Activated CD8-positive, alpha-beta memory T cell treated with anti-CD3 and anti-CD28 coated beads for 1 hour (primary cell): ENCODE data around the gene SP3.

Experiments
- DNase-seq, 2 donors: peaks; one replicate each; pipeline ENCODE4 v3.0.0-alpha.2; 2020; ENCODE audit warnings: low read depth in 1 of 2; ENCODE audit errors: extremely low read depth in 1 of 2

Gene SP3

DNA sequence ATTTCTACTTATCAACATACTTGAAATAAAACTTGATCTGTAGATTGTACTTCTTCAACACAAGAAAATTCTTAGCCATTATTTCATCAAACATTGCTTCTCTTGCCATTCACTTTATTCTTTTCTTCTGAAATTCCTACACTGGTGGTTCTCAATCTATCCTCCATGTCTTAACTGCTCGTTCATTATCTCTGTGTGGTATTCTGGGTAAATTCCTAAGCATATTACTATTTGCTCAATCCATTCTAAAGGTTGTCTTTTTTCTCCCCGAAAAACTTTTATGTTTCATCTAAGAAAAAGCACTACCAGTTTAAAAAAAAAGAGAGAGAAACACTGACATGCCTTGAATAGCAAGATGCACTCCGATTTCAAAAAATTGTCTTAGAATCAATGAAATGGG, 18.0 kb downstream of the SP3 start:
- no peak for DNase-seq

- no peak for DNase-seq
Measured at GRCh38 chr2:173943738-173944137, 21.4 kb downstream of the SP3 start.

GRCh38 chr2:173942861-173943523, 22.2 kb downstream of the SP3 start:
- no peak for DNase-seq

DNA sequence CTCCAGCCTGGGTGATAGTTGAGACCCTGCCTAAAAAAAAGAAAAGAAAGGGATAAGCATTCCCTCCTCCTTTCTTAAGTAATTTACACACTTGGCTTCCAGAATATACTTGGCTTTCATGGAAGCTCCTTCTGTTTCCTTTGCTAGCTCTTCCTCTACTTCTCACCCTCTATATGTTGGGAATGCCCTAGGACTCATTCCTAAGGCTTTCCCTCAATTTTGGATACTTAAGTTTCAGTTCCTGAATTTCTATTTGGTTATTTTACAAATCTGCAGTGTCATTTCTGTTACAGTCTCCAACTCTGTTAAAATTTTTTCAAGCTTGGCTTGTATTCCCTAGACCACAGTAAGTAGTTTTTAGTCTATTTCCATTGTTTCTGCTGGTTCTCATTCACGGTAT, 23.6 kb downstream of the SP3 start:
- no peak for DNase-seq

- DNase-seq = no peak
Measured at GRCh38 chr2:173940208-173941020, 24.8 kb downstream of the SP3 start.

DNA sequence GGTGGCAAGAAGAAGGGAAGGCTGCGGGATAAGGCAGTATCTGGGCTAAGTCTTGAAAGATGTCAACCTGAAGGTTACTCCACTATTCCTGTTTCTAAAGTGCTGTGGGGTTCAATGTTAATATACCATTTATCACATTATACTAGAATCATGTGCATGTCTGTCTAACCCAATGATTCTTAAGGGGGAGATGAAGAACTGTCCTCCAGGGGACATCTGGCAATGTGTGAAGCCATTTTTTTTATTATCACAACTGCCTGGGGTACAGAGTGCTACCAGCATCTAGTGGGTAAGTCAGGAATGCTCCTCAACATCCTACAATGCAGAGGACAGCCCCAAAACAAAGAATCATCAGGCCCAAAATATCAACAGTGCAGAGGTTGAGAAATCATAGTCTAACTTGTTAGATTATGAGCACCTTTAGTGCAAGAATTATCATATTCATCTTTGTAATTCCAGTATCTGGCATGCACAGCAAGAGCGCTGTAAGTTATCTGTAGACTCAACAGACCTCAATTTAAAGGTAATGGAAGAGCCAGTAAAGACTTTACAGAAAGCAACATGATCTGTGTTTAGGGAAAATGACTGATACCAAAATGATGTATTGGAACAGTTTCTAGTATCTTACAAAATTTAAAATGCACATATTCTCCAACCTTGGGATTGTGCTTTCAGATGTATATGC, 26.3 kb downstream of the SP3 start:
- DNase-seq = no peak

DNA sequence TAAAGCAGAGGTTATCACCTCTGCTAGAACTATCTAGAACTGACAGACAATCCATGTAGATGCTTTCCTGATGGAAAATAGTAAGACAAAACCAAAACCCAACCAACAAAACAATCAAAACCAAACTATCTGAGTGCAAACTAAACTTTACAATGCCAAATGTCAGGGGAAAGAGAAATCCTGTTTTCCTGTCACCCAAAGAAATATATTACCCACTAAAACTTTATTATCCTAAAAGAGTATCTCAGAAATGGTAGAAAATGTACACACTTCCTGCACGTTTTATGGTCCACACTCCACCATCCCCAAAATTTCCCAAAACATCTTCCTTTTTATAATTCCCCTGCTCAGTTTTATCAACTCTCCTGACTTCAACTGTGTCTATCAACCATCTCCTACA, 29.9 kb downstream of the SP3 start:
- no peak for DNase-seq

GRCh38 chr2:173934895-173935294, 30.3 kb downstream of the SP3 start:
- DNase-seq = no peak

- no peak for DNase-seq
Measured at GRCh38 chr2:173931751-173932150, 33.4 kb downstream of the SP3 start.

GRCh38 chr2:173929441-173929840, 35.7 kb downstream of the SP3 start:
- DNase-seq = no peak

DNA sequence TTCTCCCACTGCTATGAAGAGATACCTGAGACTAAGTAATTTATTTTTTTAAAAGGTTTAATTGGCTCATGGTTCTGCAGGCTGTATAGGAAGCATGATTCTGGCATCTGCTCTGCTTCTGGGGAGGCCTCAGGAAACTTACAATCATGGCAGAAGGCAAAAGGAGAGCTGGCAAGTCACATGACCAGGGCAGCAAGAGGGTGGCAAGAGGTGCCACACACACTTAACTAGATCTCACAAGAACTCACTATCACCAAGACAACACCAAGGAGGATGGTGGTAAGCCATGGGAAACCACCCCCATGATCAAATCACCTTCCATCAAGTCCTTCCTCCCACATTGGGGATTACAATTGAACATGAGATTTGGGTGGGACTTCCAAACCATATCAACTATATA, 38.3 kb downstream of the SP3 start:
- DNase-seq = no peak

DNA sequence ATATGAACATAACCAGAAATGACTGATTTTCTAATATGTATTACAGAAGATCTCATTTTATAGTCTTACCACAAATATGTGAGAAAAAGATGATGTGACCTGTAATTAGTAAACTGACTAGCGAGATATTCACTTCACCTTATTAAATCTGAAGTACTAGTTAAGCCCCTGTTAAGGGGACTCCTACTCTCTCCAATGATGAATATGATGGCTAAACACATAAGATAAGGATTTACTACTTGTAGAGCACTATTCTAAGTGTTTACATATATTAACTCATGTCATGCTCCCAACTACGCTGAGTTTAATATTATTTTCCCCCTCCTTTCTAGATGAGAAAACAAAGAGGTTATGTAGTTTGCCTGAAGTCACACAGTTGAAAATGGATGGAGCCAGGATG, 40.9 kb downstream of the SP3 start:
- DNase-seq = no peak

DNA sequence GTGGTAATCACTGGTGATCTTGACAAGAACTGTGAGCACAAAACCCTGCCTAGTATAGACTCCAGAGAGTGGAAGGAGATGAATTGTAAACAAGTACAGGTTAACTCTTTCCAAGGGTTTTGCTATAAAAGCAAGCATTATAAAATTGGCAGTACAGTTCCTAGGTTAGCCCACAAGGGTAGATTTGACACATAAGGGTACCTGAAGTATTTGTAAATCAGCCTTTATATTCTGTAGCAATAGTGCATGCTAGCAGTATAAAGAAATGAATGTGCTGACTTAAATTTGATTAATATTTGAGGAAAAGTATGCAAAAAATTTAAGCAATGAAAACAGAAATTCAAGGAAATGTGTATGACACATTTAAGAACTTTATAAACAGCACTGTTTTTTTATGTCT, 42.4 kb downstream of the SP3 start:
- no peak for DNase-seq

DNA sequence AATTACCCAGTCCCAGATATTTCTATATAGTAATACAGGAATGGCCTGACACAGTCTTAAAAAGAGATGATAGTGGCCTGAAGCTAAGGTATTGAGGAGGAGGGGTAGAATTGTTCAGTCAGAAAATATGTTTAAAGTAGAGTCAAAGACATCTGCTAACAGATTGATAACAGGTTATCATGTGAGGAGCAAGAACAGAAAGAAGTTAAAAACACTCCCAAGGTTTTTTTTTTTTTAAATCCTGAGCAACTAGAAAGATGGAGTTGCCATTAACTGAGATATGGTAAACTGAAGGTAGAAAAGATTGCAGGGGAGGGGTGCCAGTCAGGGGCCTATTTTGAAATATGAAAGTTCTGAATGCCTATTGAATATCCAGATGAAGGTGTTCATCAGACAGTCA, 43.1 kb downstream of the SP3 start:
- no peak for DNase-seq

- DNase-seq = no peak
Measured at GRCh38 chr2:173914055-173914927, 50.9 kb downstream of the SP3 start.

DNA sequence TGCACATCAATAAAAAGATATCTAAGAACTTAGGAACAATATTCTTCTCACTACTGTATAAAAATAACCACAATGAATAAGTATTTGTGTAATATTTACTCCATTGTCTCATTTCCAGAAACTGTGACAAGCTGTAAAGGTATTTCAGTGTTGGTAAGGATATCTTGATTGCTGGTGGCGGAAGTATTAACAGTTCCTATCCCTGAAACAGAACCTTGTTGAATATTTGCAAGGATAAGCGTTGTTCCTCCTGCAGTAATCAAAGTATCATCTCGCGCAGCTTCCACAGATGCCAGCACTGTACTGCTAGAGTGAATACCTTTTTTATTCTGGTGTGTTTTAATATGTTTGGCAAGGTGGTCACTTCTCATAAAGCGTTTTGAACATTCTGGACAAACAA, 55.3 kb downstream of the SP3 start:
- no peak for DNase-seq

- DNase-seq = no peak
Measured at GRCh38 chr2:173906626-173907025, 58.5 kb downstream of the SP3 start.

- DNase-seq = no peak
Measured at GRCh38 chr2:173903601-173904394, 61.4 kb downstream of the SP3 start.

DNA sequence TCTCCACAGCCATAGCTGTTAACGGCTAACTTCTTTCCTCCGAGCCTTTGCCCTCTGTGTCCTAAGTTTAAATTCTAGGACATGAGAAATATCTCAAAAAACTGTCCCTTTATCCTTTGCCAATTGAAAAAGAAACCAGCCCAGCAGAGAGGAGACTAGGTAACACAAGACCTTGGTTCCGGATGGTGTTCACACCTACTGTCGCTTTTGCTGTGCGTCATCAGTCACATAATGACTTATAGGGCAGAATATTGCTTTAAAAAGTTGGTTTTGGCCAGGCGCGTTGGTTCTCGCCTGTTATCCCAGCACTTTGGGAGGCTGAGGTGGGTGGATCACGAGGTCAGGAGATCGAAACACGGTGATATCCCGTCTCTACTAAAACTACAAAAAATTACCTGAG, 66.2 kb downstream of the SP3 start:
- no peak for DNase-seq

DNA sequence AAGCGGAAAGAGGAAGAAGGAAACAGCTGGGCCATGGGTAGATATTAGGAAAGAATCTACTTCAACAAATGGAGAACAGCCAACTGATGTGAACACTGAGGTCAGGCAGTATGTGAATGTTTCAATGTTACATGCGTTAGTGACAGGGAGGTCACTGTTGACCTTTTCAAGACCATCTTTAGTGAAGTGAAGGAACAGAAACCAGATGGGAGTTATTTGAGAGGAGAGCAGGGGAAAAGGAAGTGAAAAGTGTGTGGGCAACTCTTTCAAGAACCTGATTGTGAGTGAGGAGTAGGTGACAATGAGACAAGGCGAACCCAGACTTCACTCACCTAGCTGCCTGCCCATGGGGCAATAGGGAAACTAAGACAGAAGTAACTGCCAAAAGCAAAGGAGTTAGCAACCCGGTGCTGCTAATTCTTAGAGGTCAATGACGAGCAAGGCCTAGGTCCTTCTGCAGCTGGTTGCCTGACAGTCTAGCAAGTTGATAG, 67.0 kb downstream of the SP3 start:
- DNase-seq = no peak
